NCI-H187 treated with DMSO at 0.1 percent for 48 hours (cell line): ENCODE measurements around the gene GPX4.
A peak's percentile ranks its signal among the peaks of the same experiment; 100 is the strongest.

ENCODE experiments used
- DNase-seq: peaks from one replicate; lab custom pipeline; 2025; lab: John Stamatoyannopoulos, UW

Gene GPX4

DNA sequence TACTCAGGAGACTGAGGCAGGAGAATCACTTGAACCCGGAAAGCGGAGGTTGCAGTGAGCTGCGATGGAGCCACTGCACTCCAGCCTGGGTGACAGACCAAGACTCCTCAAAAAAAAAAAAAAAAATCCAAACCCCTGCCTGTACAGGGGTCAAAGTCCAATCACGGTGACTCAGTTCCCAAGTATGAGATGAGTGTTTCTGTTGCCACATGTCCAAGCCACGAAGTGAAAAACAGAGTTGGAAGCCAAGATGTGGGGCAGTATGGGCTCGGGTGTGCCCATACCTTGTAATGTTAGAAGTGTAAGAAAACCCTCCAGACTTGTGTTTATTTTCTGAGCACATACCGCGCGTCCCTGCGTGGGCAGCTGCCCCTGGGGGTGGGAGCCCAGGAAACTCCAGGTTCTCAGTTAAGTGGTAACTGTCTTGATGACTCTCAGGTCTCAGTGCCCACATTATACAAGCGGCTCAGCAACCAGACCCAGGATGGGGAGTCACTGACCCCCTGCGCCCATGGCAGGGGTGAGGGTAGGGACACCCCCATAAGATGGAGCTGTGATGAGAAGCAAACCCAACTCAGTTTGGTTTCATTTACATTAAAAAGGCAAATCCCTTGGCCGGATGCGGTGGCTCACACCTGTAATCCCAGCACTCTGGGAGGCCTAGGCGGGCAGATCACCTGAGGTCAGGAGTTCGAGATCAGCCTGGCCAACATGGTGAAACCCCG lies 1.2 kb upstream of the GPX4 start:
- no peak for DNase-seq

DNA sequence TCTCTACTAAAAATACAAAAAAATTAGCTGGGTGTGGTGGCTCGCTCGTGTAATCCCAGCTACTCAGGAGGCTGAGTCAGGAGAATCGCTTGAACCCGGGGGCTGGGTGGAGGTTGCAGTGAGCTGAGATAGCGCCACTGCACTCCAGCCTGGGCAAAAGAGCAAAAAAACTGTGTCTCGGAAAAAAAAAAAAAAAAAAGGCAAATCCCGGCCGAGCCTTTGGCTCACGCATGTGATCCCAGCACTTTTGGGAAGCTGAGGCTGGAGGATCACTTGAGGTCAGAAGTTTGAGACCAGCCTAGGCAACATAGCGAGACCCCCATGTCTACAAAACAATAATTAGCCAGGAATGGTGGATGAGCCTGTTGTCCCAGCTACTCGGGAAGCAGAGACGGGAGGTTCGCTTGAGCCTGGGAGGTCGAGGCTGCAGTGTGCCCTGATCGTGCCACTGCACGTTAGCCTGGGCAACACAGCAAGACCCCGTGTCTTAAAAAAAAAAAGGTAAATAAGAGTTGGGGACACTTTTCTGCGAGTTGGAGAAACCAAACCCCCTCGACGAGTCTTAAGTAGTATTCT lies 574 bp upstream of the GPX4 start:
- no peak for DNase-seq

DNA sequence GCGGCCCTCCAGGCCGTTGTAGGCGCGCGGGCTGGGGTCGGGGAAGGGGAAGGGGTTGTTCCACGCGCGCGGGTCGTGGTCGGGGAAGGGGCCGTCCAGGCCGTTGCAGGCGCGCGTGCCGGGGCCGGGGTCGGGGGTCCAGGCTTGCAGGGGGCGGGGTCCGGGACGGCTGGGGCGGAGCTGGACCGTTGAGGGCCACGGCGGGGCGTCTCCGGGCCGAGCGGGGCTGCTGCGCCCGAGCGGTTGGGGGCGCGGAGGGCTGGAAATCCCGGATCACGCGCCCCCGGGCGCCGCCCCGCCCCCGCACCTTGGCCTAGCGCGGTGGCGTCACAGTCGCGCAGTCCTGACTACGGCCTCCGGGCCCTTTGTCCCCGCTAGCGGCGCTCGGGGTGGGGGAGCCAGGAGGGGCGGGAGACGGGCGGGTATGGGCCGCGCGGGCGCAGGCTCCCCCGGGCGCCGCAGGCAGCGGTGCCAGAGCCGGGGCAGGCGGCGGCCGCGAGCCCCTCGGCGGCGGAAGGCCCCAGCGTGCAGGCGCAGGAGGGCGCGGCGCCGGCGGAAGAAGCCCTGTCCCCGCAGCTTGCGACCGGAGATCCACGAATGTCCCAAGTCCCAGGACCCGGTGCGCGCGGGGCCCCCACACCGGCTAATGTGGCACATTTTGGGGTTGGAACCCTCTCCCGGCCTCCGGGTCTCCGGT lies 665 bp downstream of the GPX4 start:
- DNase-seq, result no peak

DNA sequence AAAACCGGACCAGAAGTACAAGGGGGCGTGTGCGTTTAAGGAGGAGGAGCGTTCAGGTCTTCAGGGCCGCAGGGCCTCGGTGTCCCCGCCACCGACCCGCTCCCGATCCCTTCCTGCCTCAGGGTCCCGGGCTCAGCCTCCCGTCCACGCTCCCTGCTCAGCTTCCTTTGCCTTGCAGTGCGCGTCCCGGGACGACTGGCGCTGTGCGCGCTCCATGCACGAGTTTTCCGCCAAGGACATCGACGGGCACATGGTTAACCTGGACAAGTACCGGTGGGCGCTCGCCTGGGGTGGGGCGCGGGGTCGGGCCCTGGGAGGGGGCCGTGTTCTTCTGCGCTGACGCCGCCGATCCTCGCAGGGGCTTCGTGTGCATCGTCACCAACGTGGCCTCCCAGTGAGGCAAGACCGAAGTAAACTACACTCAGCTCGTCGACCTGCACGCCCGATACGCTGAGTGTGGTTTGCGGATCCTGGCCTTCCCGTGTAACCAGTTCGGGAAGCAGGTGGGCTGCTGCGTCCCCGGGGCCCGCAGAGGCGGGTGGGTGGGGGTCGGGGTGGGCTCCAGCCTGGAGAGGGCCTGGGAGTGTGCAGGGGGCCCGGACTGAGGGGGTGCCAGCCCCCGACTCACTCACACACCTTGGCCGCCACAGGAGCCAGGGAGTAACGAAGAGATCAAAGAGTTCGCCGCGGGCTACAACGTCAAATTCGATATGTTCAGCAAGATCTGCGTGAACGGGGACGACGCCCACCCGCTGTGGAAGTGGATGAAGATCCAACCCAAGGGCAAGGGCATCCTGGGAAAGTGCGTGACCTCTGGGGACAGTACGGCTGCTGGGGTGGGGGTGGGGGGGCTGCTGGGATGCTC lies 1.4 kb downstream of the GPX4 start:
- DNase-seq, result no peak

DNA sequence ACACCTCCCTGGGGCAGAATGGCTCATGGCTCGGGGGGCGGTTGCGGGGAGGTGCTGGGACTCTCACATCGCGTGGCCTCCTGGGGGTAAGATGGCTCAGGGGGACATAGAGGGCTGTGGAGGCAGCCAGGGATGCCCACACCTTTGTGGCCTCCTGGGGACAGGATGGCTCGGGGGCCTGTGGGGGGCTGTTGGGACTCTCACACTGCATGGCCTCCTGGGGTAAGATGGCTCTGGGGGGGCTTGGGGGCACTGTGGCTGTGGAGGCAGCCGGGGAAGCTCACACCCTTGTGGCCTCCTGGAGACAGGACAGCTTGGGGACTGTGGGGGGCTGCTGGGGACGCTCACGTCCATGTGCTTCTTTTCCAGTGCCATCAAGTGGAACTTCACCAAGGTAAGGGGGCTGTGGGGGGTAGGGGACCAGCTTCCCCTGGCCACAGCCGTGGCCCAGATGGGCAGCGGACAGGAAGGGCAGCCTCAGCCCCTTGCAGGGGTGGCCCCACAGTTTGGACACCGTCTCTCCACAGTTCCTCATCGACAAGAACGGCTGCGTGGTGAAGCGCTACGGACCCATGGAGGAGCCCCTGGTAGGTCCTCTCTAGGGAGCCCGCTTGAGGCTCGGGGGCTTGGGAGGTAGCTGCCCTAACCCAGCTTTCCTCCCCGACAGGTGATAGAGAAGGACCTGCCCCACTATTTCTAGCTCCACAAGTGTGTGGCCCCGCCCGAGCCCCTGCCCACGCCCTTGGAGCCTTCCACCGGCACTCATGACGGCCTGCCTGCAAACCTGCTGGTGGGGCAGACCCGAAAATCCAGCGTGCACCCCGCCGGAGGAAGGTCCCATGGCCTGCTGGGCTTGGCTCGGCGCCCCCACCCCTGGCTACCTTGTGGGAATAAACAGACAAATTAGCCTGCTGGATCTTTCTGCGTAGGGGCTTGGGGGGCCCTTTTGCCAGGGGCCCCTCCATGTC lies 2.4 kb downstream of the GPX4 start:
- no peak for DNase-seq

DNA sequence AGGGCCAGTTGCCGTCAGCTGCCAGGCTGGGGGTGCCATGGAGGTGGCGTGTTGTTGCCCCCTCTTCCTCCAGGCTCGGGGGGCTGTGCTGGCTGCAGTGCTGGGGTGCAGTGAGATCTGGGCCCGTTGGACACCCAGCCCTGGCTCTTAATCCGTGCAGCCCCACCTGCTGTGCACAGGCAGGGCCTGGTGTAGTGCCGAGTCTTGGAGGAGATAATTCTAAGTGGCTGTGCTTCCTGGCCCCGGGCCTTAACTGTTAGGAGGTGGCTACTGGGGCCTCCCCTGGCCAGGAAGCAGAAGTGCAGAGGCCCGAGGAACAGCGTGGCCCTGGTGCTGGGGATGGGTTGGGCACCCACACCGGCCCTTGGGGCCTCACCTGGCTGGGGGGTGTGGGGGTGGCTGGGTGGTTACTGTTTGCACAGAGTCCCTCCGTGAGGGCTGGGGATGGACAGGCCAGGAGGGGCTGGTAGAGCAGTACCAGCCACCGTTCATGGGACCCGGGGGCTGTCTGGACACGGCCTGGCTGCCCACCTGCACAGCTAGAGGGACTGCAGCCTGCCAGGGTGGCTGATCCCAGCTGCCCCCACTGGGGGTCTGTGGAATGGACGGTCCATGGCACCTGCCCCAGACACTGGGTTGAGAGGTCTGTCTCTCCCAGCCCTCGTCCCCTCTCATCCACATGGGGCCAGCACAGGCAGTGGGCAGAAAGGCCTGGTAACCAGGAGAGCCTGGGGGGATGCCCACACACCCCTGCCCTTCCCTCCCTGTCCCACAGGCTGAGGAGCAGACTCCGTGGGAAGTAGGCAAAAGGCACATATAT lies 3.3 kb downstream of the GPX4 start:
- DNase-seq, result no peak

DNA sequence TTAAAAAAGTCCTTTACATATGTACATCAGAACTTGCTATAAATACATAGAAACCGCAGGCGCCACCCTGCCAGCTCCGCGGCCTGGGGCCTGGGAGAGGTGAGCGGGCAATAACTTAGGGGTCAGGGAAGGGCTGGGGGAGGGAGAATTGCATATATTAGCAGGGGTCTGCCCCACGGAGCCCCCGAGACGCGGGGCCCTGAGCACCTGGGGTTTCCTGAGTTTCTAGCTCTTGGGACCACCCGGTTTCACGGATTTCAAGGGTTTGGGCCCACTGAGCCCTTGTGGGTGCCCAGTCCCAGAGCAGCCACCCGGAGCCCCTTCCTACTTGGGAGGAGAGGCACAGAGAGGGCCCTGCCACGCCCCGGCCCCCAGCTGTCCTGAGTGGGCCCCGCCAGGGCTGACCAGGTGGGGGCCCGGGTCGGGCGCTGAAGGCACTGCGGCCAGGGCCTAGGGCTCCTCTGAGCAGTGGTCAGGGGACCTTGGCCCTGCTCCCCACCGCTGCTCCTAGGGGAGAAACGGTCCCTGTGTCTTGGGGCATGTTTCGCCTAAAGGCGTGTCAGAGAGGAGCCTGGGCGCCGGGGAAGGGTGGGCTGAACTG lies 4.0 kb downstream of the GPX4 start:
- no peak for DNase-seq

DNA sequence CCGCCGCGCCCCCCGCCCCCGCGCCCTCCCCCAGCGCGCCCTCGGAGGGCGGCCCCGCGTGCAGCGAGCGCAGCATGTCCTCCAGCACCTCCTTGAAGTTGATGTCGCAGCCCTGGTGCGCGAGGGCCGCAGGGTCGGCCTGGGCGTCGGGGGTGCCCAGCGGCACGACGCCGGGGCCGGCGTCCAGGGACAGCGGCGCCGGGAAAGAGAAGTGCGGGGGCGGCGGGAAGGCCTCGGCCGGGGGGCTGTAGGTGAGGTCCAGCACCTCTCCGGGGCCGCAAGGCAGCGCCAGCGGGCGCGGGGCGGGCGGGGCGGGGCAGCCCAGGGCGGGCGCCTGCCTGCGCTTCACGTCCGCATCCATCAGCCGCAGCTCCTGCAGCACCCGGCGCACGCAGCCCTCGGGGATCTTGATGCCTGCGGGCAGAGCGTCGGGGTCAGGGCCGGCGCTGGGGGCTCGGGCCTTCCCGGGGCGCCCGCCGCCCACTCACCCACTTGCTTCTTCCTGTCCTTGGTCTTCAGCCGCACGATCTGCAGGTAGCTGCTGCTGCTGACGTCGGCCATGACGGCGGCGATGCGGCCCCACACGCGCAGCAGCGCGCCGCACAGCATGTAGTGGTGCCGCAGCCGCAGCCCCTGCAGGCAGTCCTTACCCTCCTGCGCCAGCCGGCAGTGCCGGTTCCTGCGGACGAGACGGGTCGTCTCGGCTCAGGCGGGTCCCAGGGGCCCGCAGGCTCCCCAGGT lies 4.7 kb downstream of the GPX4 start:
- no peak for DNase-seq

DNA sequence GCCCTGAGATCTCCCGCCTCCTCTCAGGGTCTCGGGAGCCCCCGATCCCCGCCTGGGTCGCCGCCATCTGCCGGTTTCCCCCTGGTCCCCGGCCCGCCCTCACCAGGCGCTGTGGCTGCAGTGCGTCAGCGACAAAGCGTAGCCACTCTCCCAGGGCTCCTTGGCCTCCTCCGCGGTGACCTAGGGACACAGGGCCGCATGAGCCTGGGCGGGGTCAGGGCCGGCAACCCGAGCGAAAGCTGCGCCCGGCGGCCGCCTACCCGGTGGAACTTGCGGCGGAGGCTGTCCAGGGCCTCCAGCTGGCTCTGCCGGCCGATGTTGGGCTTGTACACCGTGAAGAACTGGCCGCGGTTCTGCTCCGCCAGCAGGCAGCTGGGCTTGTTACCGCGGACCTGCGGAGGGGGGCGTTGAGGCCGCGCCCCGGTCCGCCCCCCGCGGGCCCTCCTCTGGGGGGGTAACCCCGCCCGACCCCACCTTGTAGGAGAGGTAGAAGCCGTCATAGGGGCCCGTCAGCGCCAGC lies 5.3 kb downstream of the GPX4 start:
- no peak for DNase-seq

DNA sequence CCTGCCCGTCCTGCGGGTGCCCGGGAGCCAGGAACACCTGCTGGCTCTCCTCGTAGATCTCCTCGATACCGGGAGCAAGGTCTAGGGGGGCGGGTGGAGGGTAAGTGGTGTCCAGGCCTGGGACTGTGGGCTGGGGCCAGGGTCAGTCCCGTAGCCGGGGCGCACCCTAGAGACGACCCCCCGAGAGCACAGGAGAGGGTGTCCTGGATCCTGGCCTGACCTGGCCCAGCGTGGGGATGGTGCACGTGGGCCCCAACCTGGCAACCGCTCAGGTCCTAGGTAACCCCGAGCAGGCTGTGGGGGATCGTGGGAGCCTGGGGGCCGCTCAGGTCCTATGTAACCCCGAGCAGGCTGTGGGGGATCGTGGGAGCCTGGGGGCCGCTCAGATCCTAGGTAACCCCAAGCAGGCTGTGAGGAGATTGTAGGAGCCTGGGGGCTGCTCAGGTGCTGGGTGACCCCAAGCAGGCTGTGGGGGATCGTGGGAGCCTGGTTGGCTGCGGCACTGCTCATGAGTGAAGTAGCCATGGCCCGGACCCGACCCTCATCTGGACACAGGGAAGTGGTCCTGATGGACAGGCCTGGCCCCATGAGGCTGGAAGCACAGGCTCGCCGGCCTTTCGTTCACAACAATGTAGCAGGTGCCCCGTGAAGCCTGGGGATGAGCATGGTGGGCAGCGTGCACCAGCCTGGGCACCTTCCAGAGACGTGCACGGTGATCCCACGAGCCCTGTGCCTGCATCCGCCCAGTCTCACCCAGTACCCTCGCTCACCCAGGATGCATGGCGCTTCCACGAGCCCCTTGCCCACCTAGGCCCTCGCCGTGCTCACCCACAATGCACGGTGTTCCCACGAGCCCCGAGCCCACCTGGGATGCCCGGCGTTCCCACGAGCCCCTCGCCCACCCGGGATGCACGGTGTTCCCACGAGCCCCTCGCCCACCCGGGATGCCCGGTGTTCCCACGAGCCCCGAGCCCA lies 6.2 kb downstream of the GPX4 start:
- no peak for DNase-seq

DNA sequence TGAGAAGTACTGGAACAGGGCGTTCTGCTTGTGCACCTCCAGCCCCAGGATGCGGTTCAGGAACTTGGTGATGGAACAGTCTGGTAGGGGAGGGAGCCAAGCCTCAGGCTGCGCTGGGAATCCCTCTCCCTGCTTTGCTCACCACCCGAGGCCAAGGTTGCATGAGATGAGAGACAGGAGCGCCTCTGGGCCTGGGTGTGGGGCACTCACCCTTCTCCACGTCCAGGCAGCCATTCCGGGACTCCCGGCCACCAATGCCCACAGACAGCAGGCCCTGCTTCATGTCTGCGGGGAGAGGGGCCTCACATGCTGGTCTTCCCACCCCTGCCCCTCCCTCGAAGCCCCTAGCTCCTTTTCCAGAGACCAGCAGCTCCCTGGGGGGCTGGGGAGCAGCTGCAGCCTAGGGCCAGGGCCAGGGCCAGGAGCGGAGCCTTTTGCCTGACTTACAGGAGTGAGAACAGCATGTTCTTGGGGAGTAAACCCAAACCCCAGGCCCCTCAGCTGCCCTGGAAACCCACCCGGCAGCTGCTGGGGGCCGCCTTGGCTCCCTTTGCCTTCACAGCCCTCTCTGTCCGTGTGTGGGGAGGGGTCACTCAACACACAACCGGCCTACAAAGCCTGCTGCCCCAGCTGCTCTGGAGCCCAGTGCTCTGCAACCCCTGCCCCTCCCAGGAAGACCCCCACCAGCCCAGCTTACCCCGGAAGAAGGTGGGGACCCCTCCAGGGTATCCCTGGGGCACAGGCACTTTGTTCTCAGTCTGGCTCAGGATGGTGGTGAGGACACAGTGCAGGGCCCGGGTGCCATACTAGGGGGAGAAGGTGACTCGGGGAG lies 7.2 kb downstream of the GPX4 start:
- no peak for DNase-seq

DNA sequence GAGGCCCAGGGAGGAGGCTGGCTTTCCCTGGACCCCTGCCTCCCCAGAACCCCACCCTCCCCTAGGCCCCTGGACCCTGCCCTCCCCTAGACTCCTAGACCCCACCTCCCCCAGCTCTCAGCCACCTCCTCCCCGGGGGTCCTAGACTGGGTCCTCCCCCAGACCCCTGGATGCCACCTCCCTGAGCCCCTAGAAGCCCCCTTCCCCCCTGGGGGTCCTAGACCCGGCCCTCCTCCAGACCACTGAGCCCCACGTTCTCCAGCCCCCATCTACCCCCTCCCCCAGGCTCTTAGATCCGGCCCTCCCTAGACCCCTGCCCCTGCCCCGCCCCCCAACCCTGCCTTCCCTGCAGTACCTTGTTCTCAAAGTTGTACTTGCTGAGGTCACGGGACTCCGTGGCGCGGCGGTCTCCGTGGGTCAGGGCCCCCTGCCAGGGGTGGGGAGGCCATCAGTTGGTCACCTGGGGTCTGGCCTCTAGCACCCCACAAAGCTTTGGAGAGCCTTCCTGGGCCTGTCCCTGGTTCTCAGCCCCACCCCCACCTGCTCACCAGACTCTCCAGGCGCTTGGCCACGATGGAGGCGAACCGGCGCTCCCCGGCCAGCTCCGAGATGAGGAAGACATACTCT lies 8.0 kb downstream of the GPX4 start:
- no peak for DNase-seq

DNA sequence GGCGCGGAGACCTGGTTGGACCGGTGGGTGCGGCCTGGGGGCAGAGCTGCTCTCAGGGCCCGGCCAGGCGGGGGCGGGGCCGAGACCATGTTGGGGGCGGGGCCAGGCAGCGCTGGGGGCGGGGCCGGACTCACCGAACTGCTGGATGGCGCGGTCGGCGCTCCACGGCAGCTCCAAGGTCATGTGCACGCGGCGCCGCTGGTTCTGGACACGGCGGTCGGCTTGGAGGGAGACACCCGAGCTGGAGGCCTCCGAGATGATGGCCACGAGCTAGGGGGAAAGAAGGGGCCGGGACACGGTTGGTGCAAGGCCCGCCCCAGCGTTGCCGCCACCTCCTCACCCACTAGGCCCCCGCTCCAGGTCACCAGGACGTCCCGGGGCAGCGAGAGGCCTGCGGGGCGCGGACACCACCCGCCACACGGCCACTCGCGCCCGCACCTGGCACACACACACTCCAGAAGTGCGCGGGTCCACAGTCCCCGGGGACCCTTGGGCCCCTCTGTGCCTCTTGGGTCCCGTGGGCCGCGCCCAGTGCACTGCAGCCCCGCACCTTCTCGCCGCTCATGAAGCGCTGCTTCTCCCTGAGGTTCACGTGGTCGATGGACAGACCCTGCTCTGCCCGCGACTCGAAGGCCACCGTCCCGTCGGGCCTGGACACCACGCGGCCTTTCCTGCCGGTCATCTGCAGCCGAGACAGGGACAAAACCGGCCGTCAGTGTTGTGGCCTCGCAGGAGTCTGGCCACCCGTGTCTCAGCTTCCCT lies 8.7 kb downstream of the GPX4 start:
- no peak for DNase-seq

DNA sequence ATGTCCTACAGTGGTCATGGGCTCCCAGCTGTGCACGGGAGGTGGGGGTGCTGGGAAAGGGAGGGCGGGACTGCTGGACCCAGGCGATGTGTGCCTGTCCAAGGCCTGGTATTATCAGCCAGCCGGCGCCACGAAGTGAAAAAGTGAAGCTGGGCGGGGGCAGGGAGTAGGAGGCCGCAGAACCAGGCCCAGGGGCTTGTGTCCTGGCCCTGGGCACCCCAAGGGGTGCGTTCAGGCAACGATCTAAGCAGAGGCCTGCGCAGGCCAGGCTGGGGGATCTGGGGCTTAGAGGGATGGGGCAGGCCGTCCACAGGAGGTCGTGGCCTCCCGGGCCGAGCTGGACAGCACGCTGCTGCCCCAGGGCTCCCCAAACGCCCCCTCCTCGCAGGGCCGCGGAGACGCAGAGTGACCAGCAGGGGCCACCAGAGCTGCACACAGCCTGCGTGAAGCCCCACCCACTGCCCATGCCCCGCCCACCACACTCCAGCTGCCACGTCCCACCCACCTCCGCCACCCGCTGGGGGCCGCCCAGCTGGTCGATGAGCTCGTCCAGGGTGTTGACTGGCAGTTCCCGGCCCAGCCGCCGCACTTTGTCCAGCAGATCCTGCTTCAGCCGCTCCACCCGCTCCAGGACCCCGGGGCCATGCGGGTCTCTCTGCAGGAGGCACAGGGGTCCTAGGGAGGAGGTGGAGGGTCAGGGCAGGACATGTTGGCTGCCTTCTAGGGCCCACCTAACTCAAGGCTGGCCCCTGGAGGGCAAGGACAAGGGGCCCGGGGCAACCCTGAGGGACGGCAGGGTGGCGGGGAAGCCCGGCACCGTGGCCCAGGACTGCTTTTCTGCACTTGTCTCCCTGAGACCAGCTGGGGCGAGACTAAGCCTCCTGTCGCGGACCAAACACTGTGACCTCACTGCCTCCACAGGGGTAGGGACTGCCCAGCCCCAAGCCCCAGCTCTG lies 9.5 kb downstream of the GPX4 start:
- peak; percentile 83 for DNase-seq
